Measurements from ENCODE around the gene EVI5L.

EVI5L gene

DNA sequence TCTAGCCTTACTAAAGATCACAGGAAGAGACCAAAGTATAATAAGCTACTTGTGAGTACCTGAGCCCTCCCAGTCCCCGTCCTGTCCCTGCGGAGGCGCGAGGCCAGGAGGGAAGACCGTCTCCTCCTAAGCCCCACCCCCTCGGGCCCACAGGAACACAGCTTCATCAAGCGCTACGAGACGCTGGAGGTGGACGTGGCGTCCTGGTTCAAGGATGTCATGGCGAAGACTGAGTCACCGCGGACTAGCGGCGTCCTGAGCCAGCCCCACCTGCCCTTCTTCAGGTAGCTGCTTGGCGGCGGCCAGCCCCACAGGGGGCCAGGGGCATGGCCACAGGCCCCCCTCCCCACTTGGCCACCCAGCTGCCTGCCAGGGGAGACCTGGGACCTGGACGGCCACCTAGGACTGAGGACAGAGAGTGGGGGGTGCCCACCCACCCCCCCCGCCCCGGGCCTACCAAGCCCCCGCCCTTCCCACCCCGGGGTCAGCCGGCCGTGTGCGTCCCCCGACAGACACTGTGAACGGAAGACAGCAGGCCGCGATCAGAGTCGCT, 82.2 kb downstream of the EVI5L start (continued):
- TF ChIP-seq TSHZ2 (CRISPR knock-in tag; IDR thresholded peaks at IDR 0.05) (no peak), TOX (CRISPR knock-in tag; IDR thresholded peaks at IDR 0.05; ENCODE audit: borderline replicate concordance) (no peak), PATZ1 (CRISPR knock-in tag; IDR thresholded peaks at IDR 0.05; ENCODE audit: borderline replicate concordance) (no peak), GLIS3 (CRISPR knock-in tag; IDR thresholded peaks at IDR 0.05) (no peak)

- no peak for ATAC-seq
- no peak for TF ChIP-seq ESRRG (CRISPR knock-in tag; IDR thresholded peaks at IDR 0.05)
- TF ChIP-seq CSRNP3 (CRISPR knock-in tag; IDR thresholded peaks at IDR 0.05) = no peak
- TF ChIP-seq, protein P1, sequence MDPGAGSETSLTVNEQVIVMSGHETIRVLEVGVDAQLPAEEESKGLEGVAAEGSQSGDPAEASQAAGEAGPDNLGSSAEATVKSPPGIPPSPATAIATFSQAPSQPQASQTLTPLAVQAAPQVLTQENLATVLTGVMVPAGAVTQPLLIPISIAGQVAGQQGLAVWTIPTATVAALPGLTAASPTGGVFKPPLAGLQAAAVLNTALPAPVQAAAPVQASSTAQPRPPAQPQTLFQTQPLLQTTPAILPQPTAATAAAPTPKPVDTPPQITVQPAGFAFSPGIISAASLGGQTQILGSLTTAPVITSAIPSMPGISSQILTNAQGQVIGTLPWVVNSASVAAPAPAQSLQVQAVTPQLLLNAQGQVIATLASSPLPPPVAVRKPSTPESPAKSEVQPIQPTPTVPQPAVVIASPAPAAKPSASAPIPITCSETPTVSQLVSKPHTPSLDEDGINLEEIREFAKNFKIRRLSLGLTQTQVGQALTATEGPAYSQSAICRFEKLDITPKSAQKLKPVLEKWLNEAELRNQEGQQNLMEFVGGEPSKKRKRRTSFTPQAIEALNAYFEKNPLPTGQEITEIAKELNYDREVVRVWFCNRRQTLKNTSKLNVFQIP (CRISPR knock-in tag; IDR thresholded peaks at IDR 0.05; ENCODE audit: borderline replicate concordance, low read depth) = no peak
- no peak for TF ChIP-seq CSDC2 (CRISPR knock-in tag; IDR thresholded peaks at IDR 0.05)
- TF ChIP-seq ZNF565 (CRISPR knock-in tag; conservative IDR thresholded peaks at IDR 0.05; ENCODE audit: low read depth) = no peak
- no peak for TF ChIP-seq ZNF8 (CRISPR knock-in tag; IDR thresholded peaks at IDR 0.05)
- TF ChIP-seq TOX (CRISPR knock-in tag; IDR thresholded peaks at IDR 0.05; ENCODE audit: borderline replicate concordance) = no peak
- TF ChIP-seq PATZ1 (CRISPR knock-in tag; IDR thresholded peaks at IDR 0.05; ENCODE audit: borderline replicate concordance) = no peak
- TF ChIP-seq ZNF70 (CRISPR knock-in tag; IDR thresholded peaks at IDR 0.05) = no peak
- TF ChIP-seq GLIS3 (CRISPR knock-in tag; IDR thresholded peaks at IDR 0.05) = no peak
These were observed 82.9 kb downstream of the EVI5L start for GRCh38 chr19:7912697-7913564.

DNA sequence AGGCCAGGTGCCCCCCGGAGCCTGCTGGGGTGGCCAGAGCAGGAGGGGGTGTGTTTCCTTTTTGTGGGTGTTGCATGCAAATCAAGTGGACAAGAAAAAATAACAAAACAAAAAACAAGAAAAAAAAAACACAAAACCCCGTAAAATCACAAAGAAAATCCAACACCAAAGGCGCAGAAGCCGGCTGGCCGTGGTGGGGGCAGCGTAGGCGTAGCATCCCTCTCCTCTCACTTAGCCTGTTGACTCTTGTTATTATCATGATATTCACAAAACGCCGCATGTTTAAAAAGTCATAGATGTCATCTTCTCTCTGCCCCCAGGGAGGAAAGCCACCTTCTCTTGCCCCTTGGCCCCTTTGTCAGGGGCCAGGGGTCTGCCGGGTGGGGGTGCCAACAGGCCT, 83.6 kb downstream of the EVI5L start:
- no peak for ATAC-seq

More for the DNA sequence above, 83.6 kb downstream of the EVI5L start:
- TF ChIP-seq CSDC2 (CRISPR knock-in tag; IDR thresholded peaks at IDR 0.05) (no peak), ZFP3 (CRISPR knock-in tag; IDR thresholded peaks at IDR 0.05) (no peak), ZNF8 (CRISPR knock-in tag; IDR thresholded peaks at IDR 0.05) (no peak), BACH2 (CRISPR knock-in tag; IDR thresholded peaks at IDR 0.05; ENCODE audit: borderline replicate concordance) (no peak), ZC3H10 (CRISPR knock-in tag; IDR thresholded peaks at IDR 0.05) (no peak), ISL1 (CRISPR knock-in tag; IDR thresholded peaks at IDR 0.05) (no peak), ZNF70 (CRISPR knock-in tag; IDR thresholded peaks at IDR 0.05) (no peak)
- TF ChIP-seq, protein P2, sequence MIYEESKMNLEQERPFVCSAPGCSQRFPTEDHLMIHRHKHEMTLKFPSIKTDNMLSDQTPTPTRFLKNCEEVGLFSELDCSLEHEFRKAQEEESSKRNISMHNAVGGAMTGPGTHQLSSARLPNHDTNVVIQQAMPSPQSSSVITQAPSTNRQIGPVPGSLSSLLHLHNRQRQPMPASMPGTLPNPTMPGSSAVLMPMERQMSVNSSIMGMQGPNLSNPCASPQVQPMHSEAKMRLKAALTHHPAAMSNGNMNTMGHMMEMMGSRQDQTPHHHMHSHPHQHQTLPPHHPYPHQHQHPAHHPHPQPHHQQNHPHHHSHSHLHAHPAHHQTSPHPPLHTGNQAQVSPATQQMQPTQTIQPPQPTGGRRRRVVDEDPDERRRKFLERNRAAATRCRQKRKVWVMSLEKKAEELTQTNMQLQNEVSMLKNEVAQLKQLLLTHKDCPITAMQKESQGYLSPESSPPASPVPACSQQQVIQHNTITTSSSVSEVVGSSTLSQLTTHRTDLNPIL (CRISPR knock-in tag; IDR thresholded peaks at IDR 0.05; ENCODE audit: low read depth) = no peak
